Stimulated activated naive CD8-positive, alpha-beta T cell treated with anti-CD3 and anti-CD28 coated beads, Interleukin-15, Interleukin-2, amounts not matched to agents 100 ng/mL and 50 ng/mL, for 24 hours (primary cell): Measurements from ENCODE around the gene RFESD.
"Not testable (repeated sequence)": the region's sequence is repeated elsewhere in the genome, so short reads cannot be mapped to it uniquely, and the experiment has no call there.

ENCODE experiments used
- H3K27ac Mint-ChIP-seq: one replicate; pipeline ENCODE4 v1.8.0; 2021; ENCODE audit warnings: mild to moderate bottlenecking, mixed read lengths
- H3K27me3 Mint-ChIP-seq: one replicate; pipeline ENCODE4 v1.8.0; 2021; ENCODE audit warnings: mixed read lengths
- H3K36me3 Mint-ChIP-seq: one replicate; pipeline ENCODE4 v1.8.0; 2021; ENCODE audit warnings: low read depth, mixed read lengths
- H3K4me1 Mint-ChIP-seq: one replicate; pipeline ENCODE4 v1.8.0; 2021; ENCODE audit warnings: low read depth, mixed read lengths
- H3K4me3 Mint-ChIP-seq: one replicate; pipeline ENCODE4 v1.8.0; 2021; ENCODE audit warnings: mild to moderate bottlenecking, mixed read lengths
- H3K9me3 Mint-ChIP-seq: one replicate; pipeline ENCODE4 v1.8.0; 2021; ENCODE audit warnings: mixed read lengths

RFESD gene

DNA sequence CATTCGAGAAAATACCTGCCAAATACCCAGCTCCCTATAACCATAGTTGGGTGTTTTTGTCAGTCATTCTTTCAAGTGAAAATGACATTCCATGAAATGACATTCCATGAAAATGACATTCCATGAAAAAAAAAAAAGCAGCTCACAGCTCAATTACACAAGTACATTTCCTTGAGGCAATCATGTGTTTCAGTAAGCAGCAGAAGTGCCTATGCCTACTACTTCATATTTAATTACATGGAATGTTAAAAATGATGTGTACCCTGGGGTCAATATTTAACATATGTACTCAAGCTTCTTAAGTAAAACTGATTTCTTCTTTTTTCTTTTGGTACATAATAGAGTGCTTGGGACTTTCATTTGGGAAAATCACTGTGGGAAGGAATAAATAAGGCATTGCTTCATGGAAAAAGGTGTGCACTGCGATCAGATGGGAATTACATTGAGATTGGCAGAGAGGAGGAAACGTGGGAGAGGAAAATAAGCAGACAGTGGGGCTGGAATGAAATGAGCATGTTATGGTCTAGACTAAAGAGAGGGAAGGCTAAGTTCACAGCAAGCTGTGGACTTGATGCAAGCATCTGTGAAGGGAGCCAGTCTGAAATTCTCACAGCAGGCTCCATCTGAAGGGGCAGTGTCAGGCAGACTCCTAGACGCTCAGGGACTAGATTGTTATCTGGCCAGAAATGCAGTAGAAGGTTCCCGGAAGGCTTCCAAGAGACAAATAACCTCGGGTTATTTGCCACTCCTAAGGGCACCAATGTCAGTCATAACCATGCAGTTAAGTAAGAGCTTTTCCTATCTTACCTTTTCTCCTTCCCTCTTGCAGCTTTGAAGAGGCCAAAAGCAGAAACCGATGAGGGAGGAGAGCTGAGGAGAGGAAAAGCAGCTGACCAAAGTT lies 51.5 kb downstream of the RFESD start:
- H3K36me3 Mint-ChIP-seq, result no peaks in the 10 kb centered on the region
- no peak overlapping the region for H3K4me3 Mint-ChIP-seq
- H3K4me1 Mint-ChIP-seq, result no peaks in the 10 kb centered on the region
- H3K9me3 Mint-ChIP-seq, result no peaks in the 10 kb centered on the region
- peaks cover 3% of the 10 kb centered on the region for H3K27me3 Mint-ChIP-seq
- H3K27ac Mint-ChIP-seq, result no peak overlapping the region

DNA sequence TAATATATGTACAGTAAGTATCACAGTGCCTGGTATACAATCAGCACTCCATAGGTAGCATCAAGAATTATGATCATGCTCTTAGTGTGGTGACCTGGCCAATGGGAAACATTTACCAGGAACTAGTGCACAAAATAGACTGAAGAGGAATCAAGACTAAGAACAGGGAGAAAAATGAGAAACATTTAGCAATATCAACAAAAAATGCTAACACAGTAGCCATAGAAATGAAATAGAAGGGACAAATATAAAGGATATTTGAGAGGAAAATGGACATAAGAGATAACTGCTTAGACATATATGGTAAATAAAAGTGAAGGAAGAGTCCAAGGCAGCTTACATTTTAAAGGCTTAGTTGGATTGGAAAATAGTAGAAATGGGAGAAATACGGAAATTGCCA lies 52.8 kb downstream of the RFESD start:
- H3K27me3 Mint-ChIP-seq, result peaks cover 3% of the 10 kb centered on the region
- no peaks in the 10 kb centered on the region for H3K36me3 Mint-ChIP-seq
- no peak overlapping the region for H3K27ac Mint-ChIP-seq
- H3K9me3 Mint-ChIP-seq, result no peaks in the 10 kb centered on the region
- no peak overlapping the region for H3K4me3 Mint-ChIP-seq
- H3K4me1 Mint-ChIP-seq, result no peaks in the 10 kb centered on the region

DNA sequence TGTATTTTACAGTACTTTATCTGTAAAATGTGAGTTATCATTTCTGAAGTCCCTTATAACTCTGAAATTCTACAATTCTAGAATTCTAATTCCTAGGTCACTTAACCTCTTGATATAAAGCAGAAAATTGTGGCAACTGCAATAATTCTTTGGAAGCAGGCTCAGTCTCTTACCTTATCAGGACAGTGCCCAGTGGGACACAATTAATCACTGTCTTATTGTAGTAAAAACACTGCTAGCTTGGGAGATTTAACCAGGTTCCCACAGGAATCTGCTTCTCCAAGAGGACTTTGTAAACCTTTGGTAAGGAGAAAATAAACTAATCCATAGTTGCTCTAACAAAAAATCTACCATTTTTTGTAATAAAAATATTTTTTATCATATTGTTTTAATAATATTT lies 54.5 kb downstream of the RFESD start:
- Mint-ChIP-seq H3K27ac (no peak overlapping the region), H3K9me3 (no peaks in the 10 kb centered on the region), H3K4me3 (no peak overlapping the region), H3K27me3 (peaks cover 3% of the 10 kb centered on the region), H3K36me3 (no peaks in the 10 kb centered on the region), H3K4me1 (no peaks in the 10 kb centered on the region)

DNA sequence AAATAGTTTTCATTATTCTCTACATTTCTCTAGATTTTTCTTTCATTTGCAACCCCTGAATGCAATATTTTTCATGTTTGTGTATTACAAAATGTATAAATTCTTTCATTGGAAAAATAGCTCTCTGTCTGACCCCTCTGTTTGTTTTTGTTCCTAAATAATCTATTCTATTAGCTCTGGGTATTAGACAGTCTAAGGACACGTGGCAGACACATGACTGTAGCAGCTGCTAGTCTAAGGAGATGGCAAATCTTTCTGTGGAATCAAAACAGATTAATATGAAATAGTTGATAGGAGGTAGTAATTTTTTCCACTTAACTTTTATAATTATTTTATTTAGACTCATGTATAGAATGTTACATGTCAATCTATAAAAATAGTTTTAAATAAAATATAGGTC lies 57.6 kb downstream of the RFESD start:
- H3K4me1 Mint-ChIP-seq, result no peaks in the 10 kb centered on the region

DNA sequence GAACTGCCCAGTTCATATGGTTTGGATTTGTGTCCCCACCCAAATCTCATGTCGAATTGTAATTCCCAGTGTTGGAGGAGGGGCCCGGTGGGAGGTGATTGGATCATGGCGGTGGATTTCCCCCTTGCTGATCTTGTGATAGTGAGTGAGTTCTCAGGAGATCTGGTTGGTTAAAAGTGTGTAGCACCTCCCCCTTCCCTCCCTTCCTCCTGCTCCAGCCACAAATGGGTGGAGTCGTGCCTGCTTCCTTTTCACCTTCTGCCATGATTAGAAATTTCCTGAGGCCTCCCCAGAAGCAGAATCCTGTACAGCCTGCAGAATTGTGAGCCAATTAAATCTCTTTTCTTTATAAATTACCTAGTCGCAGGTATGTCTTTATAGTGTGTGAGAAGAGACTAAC lies 59.6 kb downstream of the RFESD start:
- not testable (repeated sequence) for H3K36me3 Mint-ChIP-seq, H3K27ac Mint-ChIP-seq, H3K27me3 Mint-ChIP-seq, H3K4me1 Mint-ChIP-seq, H3K9me3 Mint-ChIP-seq, H3K4me3 Mint-ChIP-seq

More for the DNA sequence above, 57.6 kb downstream of the RFESD start:
- H3K27ac Mint-ChIP-seq, result no peak overlapping the region
- H3K4me3 Mint-ChIP-seq, result no peak overlapping the region
- H3K36me3 Mint-ChIP-seq, result no peaks in the 10 kb centered on the region
- H3K27me3 Mint-ChIP-seq, result peaks cover 6% of the 10 kb centered on the region
- no peaks in the 10 kb centered on the region for H3K9me3 Mint-ChIP-seq

DNA sequence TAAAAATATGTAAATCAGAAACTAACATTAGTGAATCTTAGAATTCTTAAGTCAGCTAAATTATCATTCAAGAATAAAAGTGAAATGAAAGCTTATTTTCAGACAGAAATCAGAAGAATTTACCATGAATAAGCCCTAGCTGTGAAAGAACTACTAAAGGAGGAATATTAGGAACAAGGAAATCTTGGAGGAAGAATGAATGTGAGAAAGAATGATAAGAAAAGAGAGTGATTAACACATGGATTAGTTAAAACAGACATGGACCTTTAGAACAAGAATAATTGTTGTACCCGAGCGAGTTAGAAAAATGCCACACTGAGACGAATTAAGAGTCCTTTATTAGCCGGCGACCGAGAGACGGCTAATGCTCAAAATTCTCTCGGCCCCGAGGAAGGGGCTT lies 60.5 kb downstream of the RFESD start:
- Mint-ChIP-seq H3K9me3 (no peaks in the 10 kb centered on the region), H3K27ac (no peak overlapping the region), H3K36me3 (no peaks in the 10 kb centered on the region), H3K27me3 (peaks cover 3% of the 10 kb centered on the region), H3K4me1 (peaks cover 3% of the 10 kb centered on the region), H3K4me3 (no peak overlapping the region)
